Natural killer cell (primary cell): Measurements from ENCODE around the gene SEZ6L2. TPM values are rescaled to one million over a fixed set of nuclear protein-coding genes. Genes with fewer than 3 reads are reported as not detected.

Source experiments
- ATAC-seq, 3 donors: fragments of 150-1000 bp in 2 of 3; fragments of 200-7000 bp in 1 of 3; cut with Tn5 transposase; 1 replicate in 1 of 3; 2 replicates in 2 of 3; pipeline ENCODE4 v1.10.0; 2021; ENCODE audit warnings: mild to moderate bottlenecking in 2 of 3, moderate library complexity in 2 of 3
- DNase-seq, 2 donors: peaks; one replicate each; pipeline versions ENCODE4 v3.0.0 to v3.0.0-alpha.2; 2013 to 2021; ENCODE audit warnings: mixed read lengths in 1 of 2
- H3K27ac ChIP-seq: one replicate; pipeline ENCODE4 v1.5.1; 2013; ENCODE audit warnings: mild to moderate bottlenecking, low read length
- H3K27me3 ChIP-seq: one replicate; pipeline ENCODE4 v1.6.1; 2013; ENCODE audit warnings: low read length; ENCODE audit not compliant: control insufficient read depth, insufficient read depth
- H3K36me3 ChIP-seq: one replicate; pipeline ENCODE4 v1.6.1; 2013; ENCODE audit warnings: low read length; ENCODE audit not compliant: control insufficient read depth, insufficient read depth
- H3K4me1 ChIP-seq: one replicate; pipeline ENCODE4 v1.6.1; 2013; ENCODE audit warnings: low read length; ENCODE audit not compliant: control insufficient read depth, insufficient read depth
- H3K4me3 ChIP-seq: one replicate; pipeline ENCODE4 v1.5.1; 2013; ENCODE audit warnings: low read length
- H3K9me3 ChIP-seq: one replicate; pipeline ENCODE4 v1.6.1; 2013; ENCODE audit warnings: low read length; ENCODE audit not compliant: control insufficient read depth, insufficient read depth
- H3K27ac Mint-ChIP-seq, 2 donors: one replicate each; pipeline ENCODE4 v1.8.0; 2022; ENCODE audit warnings: mild to moderate bottlenecking in 2 of 2, mixed read lengths in 2 of 2, moderate library complexity in 1 of 2
- H3K27me3 Mint-ChIP-seq, 2 donors: one replicate each; pipeline ENCODE4 v1.8.0; 2022; ENCODE audit warnings: low read depth in 2 of 2, mixed read lengths in 2 of 2
- H3K36me3 Mint-ChIP-seq: one replicate; pipeline ENCODE4 v1.8.0; 2022; ENCODE audit warnings: mixed read lengths
- H3K4me1 Mint-ChIP-seq, 2 donors: one replicate each; pipeline ENCODE4 v1.8.0; 2022; ENCODE audit warnings: mixed read lengths in 2 of 2
- H3K4me3 Mint-ChIP-seq: one replicate; pipeline ENCODE4 v1.8.0; 2022; ENCODE audit warnings: mild to moderate bottlenecking, moderate library complexity, mixed read lengths
- H3K9me3 Mint-ChIP-seq, 2 donors: one replicate each; pipeline ENCODE4 v1.8.0; 2022; ENCODE audit warnings: mixed read lengths in 2 of 2
- whole genome bisulfite sequencing: methylation state at CpG from one replicate; pipeline ENCODE4 v1.1.7; 2013; ENCODE audit warnings: missing lambda C conversion rate; ENCODE audit not compliant: insufficient coverage; 5-methylcytosine and 5-hydroxymethylcytosine counted together
- intact Hi-C: fragments of 100-400 bp; cut with micrococcal nuclease; formaldehyde crosslinking; loops from one replicate; pipeline ENCODE4 v1.14.2; 2022
- total RNA-seq, 4 donors: library from RNA; stranded (reverse); fragments of 120-200 nt in 1 of 4; gene quantifications; one replicate each; pipeline versions ENCODE4 v1.2.3 to v1.2.4, GENCODE V29; 2013 to 2022
- TF ChIP-seq, protein P1 (sequence below): fragments of 200-600 bp; IDR thresholded peaks from one replicate; pipeline ENCODE4 v1.8.0; 2022; ENCODE audit warnings: antibody characterized with exemption

Gene SEZ6L2
- total RNA-seq, 3 donors from 2014 or later (not counting 1 experiment from before 2014, with no cell fraction given), result 0.14 TPM; not detected in 2

DNA sequence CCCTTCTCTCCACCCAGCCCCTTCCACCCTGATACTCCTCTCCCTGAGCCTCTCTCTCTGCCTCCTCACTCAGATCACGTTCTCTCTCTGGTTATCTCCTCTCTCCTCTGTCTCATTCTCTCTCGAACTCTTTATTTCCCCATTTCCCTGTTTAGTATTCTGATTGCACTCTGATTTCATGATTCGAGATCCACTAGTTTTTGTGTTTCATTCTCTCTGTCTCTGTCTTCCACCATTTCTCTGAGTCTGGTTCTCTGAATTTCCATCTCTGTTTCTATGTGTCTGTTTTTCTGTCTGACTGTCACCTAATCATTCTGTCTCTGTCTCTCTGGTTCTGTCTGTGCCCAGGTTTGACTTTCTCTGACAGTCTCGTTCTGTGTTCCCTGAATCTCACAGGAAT is 2.0 kb downstream of the SEZ6L2 start:
- Histone ChIP-seq H3K4me1 (peaks cover 13% of the 10 kb centered on the region), H3K9me3 (no peaks in the 10 kb centered on the region), H3K4me3 (no peak overlapping the region), H3K27me3 (peaks cover 27% of the 10 kb centered on the region), H3K27ac (no peak overlapping the region), H3K36me3 (no peaks in the 10 kb centered on the region)
- H3K9me3 Mint-ChIP-seq, result no peaks in the 10 kb centered on the region
- no peaks in the 10 kb centered on the region for H3K36me3 Mint-ChIP-seq
- TF ChIP-seq, protein P1, sequence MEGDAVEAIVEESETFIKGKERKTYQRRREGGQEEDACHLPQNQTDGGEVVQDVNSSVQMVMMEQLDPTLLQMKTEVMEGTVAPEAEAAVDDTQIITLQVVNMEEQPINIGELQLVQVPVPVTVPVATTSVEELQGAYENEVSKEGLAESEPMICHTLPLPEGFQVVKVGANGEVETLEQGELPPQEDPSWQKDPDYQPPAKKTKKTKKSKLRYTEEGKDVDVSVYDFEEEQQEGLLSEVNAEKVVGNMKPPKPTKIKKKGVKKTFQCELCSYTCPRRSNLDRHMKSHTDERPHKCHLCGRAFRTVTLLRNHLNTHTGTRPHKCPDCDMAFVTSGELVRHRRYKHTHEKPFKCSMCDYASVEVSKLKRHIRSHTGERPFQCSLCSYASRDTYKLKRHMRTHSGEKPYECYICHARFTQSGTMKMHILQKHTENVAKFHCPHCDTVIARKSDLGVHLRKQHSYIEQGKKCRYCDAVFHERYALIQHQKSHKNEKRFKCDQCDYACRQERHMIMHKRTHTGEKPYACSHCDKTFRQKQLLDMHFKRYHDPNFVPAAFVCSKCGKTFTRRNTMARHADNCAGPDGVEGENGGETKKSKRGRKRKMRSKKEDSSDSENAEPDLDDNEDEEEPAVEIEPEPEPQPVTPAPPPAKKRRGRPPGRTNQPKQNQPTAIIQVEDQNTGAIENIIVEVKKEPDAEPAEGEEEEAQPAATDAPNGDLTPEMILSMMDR, result no peak
- ATAC-seq (no peak), DNase-seq (no peak)
- WGBS, result 64% methylated on average over 4 of the region's 4 CpGs
- H3K4me3 Mint-ChIP-seq, result no peak overlapping the region
- H3K27me3 Mint-ChIP-seq, result peaks cover 20 to 33% of the 10 kb centered on the region in 2 donors
- H3K27ac Mint-ChIP-seq, result no peak overlapping the region
- intact Hi-C loops, result no loop called here
- peaks cover 5 to 13% of the 10 kb centered on the region in 2 donors for H3K4me1 Mint-ChIP-seq

DNA sequence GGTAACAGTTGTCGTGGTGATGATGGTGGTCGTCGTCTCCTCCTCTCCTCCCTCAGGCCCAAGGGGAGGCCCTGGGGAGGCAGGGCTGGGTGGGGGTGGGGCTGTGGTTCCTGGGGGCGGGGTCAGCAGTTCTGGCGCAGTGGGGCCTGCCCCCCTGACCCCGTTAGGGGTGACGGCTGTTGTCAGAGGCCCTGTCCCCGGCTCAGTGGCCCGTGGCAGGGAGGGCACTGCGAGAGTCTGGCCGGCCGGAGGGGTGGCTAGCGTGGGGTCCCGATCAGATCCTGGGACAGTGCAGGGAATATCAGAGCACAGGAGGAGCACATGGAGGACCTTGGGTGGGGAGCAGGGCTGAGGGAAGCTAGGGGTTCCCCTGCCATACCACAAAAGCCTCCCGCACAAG is 2.5 kb downstream of the SEZ6L2 start:
- DNase-seq, result no peak
- H3K27ac ChIP-seq, result no peak overlapping the region
- no peaks in the 10 kb centered on the region for H3K36me3 ChIP-seq
- no peak for ATAC-seq
- peaks cover 5 to 13% of the 10 kb centered on the region in 2 donors for H3K4me1 Mint-ChIP-seq
- H3K27ac Mint-ChIP-seq, result no peak overlapping the region
- peaks cover 13% of the 10 kb centered on the region for H3K4me1 ChIP-seq
- no peaks in the 10 kb centered on the region for H3K36me3 Mint-ChIP-seq
- H3K4me3 Mint-ChIP-seq, result no peak overlapping the region
- intact Hi-C loops, result no loop called here
- peaks cover 27% of the 10 kb centered on the region for H3K27me3 ChIP-seq
- H3K27me3 Mint-ChIP-seq, result peaks cover 20 to 30% of the 10 kb centered on the region in 2 donors
- TF ChIP-seq, protein P1, result no peak
- no peaks in the 10 kb centered on the region for H3K9me3 Mint-ChIP-seq
- no peak overlapping the region for H3K4me3 ChIP-seq
- no peaks in the 10 kb centered on the region for H3K9me3 ChIP-seq
- WGBS, result 61% methylated on average over 11 of the region's 15 CpGs

DNA sequence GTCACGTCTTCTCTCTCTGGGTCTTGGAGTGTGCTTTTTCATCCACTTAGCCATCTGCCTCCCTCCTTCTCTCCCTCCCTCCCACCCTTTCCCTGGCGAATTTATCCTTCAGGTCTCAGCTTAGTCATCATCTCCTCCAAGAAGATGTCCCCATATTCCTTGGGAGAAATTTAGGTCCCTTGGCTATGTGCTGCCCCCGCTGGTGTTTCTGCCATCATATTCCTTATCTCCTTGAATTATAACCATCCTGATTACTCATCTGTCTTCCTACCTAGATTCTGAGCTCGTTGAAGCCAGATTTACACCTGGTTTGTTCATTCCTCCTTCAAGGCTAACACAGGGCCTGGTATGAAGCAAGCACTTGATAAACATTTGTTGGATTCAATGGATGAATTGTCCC is 5.0 kb downstream of the SEZ6L2 start:
- TF ChIP-seq, protein P1, result no peak
- Histone ChIP-seq H3K27ac (no peak overlapping the region), H3K4me1 (peaks cover 2% of the 10 kb centered on the region), H3K4me3 (no peak overlapping the region), H3K36me3 (no peaks in the 10 kb centered on the region), H3K9me3 (no peaks in the 10 kb centered on the region), H3K27me3 (peaks cover 20% of the 10 kb centered on the region)
- ATAC-seq (no peak), DNase-seq (no peak)
- intact Hi-C loops, result no loop called here
- peaks cover 20 to 22% of the 10 kb centered on the region in 2 donors for H3K27me3 Mint-ChIP-seq
- H3K4me3 Mint-ChIP-seq, result no peak overlapping the region
- no peaks in the 10 kb centered on the region for H3K36me3 Mint-ChIP-seq
- no peaks in the 10 kb centered on the region for H3K9me3 Mint-ChIP-seq
- H3K4me1 Mint-ChIP-seq, result peaks cover 0 to 6% of the 10 kb centered on the region in 2 donors
- WGBS, result 70% methylated on average over 4 of the region's 4 CpGs
- H3K27ac Mint-ChIP-seq, result no peak overlapping the region

DNA sequence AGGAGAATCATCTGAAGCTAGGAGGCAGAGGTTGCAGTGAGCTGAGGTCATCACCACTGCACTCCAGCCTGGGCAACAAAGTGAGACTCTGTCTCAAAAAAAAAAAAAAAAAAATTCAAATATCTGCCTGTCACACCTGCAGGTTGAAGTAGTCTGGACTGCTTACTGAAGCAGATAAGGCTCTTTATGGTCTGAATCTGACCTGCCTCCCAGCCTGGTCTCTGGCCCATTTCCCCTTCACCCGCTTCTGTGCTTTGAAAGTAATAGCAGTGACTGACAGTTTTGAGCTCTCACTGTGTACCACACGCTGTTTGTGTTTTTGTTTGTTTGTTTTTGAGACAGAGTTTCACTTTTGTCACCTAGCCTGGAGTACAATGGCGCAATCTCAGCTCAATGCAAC is 5.8 kb downstream of the SEZ6L2 start:
- H3K9me3 Mint-ChIP-seq, result no peaks in the 10 kb centered on the region
- Histone ChIP-seq H3K9me3 (no peaks in the 10 kb centered on the region), H3K27ac (no peak overlapping the region), H3K27me3 (peaks cover 13% of the 10 kb centered on the region), H3K4me3 (no peak overlapping the region), H3K36me3 (no peaks in the 10 kb centered on the region), H3K4me1 (no peaks in the 10 kb centered on the region)
- no peaks in the 10 kb centered on the region for H3K36me3 Mint-ChIP-seq
- H3K27me3 Mint-ChIP-seq, result peaks cover 16 to 17% of the 10 kb centered on the region in 2 donors
- TF ChIP-seq, protein P1, result no peak
- H3K4me1 Mint-ChIP-seq, result peaks cover 0 to 4% of the 10 kb centered on the region in 2 donors
- no peak overlapping the region for H3K27ac Mint-ChIP-seq
- no peak for DNase-seq
- intact Hi-C loops, result no loop called here
- no peak for ATAC-seq
- WGBS, result 91% methylated on average over 3 of the region's 3 CpGs
- no peak overlapping the region for H3K4me3 Mint-ChIP-seq
